Cardiac fibroblast (primary cell): ENCODE results near the gene PALLD.
A peak's percentile ranks its signal among the peaks of the same experiment; 100 is the strongest.

ENCODE experiments used
- DNase-seq, 2 donors: peaks; one replicate each; pipeline versions ENCODE4 v3.0.0 to v3.0.0-alpha.2; 2010; ENCODE audit warnings: low read depth in 2 of 2
- H3K4me3 ChIP-seq, 2 donors: replicated peaks in 1 of 2; 1 replicate in 1 of 2; 2 replicates in 1 of 2; pipeline ENCODE4 v1.5.1; 2011; ENCODE audit warnings: low read depth in 2 of 2, low read length in 2 of 2, mild to moderate bottlenecking in 2 of 2, moderate library complexity in 1 of 2
- TF ChIP-seq, protein P1 (sequence below): IDR thresholded peaks from one replicate; pipeline ENCODE4 v1.5.1; 2011; ENCODE audit warnings: low read depth, mild to moderate bottlenecking, low read length, inconsistent platforms

Gene PALLD

DNA sequence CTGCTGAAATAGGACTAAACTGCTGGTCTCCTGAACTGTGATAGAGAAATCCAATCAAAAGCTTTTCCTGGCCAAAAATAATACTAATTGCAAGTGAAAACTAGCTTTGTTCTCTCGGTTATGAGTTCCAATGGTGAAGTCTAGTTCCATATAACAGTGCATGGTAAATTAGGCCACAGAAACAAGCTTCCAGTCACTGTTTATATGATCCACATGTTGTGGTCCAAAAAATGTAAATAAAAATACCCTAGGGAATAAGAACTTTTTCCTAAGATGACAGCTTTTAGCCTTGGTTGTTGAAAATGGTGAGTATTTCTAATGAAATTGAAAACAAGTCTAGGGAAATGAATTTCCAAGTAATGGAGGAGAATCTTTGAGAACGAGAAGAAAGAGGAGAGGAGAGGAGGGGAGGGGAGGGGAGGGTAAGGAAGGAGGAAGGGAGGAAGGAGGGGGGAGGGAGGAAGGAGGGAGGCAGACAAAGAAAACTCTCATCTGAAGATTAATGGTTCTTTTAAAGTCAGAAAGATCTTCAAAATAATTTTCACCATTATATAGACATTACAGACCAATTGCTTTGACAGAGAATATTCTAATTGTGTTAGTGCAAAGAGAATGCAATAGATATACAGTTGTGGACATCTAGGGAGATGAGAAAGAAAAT lies 26.1 kb downstream of the PALLD start:
- H3K4me3 ChIP-seq, result no peak overlapping the region
- no peak for DNase-seq
- TF ChIP-seq, protein P1, sequence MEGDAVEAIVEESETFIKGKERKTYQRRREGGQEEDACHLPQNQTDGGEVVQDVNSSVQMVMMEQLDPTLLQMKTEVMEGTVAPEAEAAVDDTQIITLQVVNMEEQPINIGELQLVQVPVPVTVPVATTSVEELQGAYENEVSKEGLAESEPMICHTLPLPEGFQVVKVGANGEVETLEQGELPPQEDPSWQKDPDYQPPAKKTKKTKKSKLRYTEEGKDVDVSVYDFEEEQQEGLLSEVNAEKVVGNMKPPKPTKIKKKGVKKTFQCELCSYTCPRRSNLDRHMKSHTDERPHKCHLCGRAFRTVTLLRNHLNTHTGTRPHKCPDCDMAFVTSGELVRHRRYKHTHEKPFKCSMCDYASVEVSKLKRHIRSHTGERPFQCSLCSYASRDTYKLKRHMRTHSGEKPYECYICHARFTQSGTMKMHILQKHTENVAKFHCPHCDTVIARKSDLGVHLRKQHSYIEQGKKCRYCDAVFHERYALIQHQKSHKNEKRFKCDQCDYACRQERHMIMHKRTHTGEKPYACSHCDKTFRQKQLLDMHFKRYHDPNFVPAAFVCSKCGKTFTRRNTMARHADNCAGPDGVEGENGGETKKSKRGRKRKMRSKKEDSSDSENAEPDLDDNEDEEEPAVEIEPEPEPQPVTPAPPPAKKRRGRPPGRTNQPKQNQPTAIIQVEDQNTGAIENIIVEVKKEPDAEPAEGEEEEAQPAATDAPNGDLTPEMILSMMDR, result no peak

DNA sequence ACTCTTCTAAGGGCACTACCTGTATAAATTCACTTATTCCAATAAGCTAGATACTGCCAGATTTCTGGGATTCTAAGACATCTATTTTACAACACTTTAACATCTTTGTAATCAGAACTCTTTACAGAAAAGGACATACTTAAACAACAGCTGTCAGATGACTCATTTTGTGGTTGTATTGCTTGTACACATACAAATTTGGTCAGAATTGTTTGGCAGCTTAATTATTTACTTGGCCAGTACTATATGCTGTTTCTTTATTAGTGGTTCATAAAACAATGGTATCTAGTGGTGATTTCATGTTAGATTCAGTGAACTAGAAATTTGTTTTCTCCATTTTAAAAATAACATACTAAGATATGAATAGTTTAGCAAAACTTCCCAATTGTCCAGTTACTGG lies 27.2 kb downstream of the PALLD start:
- no peak overlapping the region for H3K4me3 ChIP-seq
- DNase-seq, result peak; percentile 77 to 92
- TF ChIP-seq, protein P1, result no peak

DNA sequence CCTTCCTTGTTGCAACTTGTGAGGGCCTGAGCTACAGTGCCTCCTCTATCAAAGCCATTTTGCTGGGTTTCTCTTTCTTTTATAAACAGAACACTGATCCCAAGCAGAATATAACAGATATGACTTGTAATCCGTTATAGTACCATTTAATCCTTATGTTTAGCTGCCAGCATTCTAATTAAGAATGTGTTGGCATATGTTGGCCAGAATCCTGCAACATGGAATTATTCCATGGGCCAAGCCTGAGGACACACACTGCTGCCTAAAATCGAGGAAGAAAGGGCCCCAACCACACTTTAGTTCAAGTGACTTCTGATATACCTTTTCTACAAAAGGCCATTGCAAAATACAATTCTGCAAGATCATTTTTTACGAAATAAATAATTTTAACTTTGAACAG lies 28.0 kb downstream of the PALLD start:
- TF ChIP-seq, protein P1, result no peak
- no peak for DNase-seq
- H3K4me3 ChIP-seq, result no peak overlapping the region

DNA sequence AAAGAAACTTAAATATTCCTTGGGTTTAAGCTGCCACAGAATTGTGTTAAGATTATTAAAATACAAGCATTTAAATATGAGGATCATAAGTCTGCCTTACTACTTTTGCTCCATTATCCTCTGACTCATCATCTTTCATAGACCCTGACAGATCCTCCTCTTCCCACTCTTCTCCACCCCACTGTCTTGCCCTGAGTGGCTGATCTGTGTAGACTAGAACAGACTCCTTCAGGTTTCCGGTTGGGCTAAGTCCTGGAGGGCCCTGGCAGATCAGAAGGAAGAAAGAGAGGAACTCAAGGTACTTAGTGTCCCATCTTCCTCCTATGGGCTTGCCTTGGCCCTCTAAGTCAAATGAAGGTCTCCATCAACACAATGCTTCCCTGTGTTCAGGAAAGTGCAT lies 30.7 kb downstream of the PALLD start:
- H3K4me3 ChIP-seq, result no peak overlapping the region
- TF ChIP-seq, protein P1, result no peak
- no peak for DNase-seq

DNA sequence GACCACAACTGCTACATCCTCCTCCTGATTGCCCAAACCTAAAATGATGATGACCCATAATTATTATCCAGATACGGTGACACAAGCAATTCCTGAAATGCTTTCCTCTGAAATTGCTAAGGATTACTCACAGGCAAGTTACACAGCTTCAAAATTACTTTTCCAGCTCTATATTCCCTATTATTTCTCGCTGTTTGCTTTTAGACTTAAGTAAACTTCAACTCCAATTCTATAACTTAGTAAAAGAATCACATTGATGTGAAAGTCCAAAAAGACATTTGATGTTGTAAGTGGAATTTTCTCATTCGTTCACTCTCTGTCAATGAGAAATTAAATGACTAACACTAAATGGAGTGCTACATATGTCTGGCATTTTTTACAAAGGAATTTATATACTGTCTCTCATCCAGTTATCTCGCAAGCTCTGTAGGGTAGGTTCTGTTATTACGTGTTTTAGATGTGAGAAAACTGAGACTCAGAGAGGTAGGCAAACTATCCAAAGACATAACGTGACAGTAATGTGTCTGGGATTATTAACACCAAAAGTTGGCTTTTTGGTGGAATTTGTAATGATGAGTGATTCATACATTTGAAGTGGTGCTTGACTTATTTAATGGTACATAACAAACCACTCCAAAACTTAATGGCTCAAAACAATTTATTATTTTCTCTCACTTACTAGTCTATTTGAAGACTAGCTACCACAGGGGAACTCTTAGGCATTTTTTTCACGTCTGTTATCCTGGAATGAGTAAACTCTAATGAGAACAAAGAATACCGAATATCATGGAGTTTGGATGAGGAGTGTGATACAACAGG lies 31.5 kb downstream of the PALLD start:
- TF ChIP-seq, protein P1, result no peak
- peak; percentile 27 to 79 for DNase-seq
- H3K4me3 ChIP-seq, result no peak overlapping the region

DNA sequence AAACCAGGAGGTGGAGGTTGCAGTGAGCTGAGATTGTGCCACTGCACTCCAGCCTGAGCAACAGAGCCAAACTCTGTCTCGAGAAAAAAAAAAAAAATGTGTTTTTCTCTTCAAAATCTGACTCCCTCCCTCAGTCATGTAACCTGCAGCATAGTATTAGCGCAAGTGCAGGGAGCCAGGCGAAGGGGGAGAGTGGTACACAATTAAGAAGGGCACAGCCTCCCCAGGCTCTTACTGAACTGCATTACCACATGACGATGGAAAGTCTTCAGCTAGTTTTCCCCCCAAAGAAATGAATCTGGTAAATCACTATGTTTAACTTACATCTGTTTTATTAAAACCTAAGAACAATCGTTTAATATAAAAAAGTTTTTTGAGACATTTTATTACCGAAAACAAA lies 32.4 kb downstream of the PALLD start:
- H3K4me3 ChIP-seq, result no peak overlapping the region
- TF ChIP-seq, protein P1, result no peak
- no peak for DNase-seq
